Mononuclear cell (primary cell): ENCODE results near the gene CCM2. TPM values are rescaled to one million over a fixed set of nuclear protein-coding genes. Genes with fewer than 3 reads are reported as not detected.

Source experiments
- H3K27me3 ChIP-seq: 2 replicates; pipeline ENCODE4 v1.6.0; 2011; ENCODE audit warnings: low read length, control low read depth; ENCODE audit not compliant: insufficient read depth
- H3K4me1 ChIP-seq: 2 replicates; pipeline ENCODE4 v1.5.1; 2011; ENCODE audit warnings: mild to moderate bottlenecking, low read length, control low read depth; ENCODE audit not compliant: insufficient read depth
- H3K4me3 ChIP-seq: 2 replicates; pipeline ENCODE4 v1.5.1; 2011; ENCODE audit warnings: mild to moderate bottlenecking, low read length, moderate library complexity
- H3K9me3 ChIP-seq: 2 replicates; pipeline ENCODE4 v1.5.1; 2011; ENCODE audit warnings: low read depth, mild to moderate bottlenecking, control low read depth, low read length
- total RNA-seq: library from RNA; depleted of rRNA; stranded (reverse); fragments of >200 nt; gene quantifications from one replicate; pipeline ENCODE4 v1.2.3, GENCODE V29; 2012

The CCM2 gene
- total RNA-seq, 1 donor, result 35.7 TPM

DNA sequence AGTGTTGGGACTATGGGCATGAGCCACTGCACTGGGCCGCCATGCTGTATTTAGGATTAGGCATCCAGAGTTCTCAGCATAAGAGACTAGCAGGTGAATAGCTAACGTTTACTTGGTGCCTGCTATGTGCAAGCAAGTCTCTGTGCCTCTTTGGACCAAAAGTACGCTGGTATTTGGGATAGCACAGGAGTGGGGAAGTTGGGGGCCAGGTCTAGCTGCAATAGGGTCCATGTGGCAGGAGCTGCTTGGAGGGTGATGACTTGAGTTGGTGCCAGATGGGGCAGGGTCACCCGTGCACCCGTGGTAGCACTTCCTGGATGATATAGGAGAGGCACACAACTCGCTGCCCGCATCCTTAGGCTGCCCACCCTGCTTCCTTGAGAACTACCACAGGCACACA is 66.4 kb downstream of the CCM2 start:
- Histone ChIP-seq H3K4me3 (no peak overlapping the region), H3K9me3 (no peaks in the 10 kb centered on the region)

DNA sequence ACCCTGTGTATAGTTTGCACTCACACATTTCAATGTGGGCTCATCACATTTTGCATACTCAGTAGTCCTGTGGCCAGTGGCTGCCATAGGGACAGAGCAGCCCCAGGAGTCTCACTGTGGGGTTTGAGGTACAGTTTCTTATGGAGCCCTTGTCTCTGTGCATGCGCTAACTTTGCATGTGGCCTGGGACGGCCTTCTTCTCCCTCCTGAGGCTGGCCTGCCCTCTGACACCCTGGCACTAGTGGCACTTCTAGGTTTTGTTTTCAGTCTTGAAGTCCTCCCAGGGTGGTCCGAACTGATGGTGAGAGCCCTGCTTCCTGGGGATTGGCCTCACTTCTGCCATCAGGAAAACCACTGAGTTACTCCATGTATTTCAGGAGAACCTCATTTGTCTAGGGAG is 67.6 kb downstream of the CCM2 start:
- peaks cover 38% of the 10 kb centered on the region for H3K4me1 ChIP-seq
- no peak overlapping the region for H3K4me3 ChIP-seq
- no peaks in the 10 kb centered on the region for H3K9me3 ChIP-seq
- H3K27me3 ChIP-seq, result no peaks in the 10 kb centered on the region

More for the DNA sequence above, 66.4 kb downstream of the CCM2 start:
- H3K4me1 ChIP-seq, result peaks cover 36% of the 10 kb centered on the region
- H3K27me3 ChIP-seq, result no peaks in the 10 kb centered on the region

DNA sequence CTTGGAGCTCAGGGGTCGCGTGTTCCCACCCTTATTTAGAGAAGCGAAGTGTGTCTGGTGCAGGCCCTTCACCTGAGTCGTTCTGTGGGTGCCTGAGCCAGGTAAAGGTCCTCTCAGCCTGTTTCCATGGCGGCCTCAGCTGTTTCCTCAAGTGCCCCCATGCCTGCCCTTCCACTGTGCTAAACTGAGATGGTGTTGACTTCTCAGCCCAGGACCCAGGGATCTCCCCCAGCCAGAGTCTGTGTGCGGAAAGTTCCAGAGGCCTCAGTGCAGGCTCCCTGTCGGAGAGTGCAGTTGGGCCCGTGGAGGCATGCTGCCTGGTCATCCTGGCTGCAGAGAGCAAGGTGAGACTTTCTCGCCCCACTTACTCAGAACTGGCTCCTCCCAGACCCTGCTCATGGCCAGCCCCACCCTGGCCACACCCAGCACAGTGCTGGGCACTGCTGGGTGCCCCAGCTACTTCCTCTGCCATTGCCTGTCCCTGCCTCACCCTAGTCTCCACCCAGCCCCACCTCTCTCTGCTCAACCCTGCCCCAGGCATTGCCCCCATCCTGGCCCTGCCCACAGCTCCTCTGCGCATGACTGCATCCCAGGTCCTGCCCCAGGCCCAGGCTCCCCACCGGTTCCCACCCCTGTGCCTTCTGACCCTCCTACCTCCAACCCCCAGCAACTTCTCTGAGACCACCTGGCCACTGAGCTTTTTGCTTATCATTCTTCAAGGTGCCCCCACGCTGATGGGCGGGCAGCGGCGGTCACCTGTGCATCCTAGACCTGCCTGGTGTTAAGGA is 68.4 kb downstream of the CCM2 start:
- Histone ChIP-seq H3K4me3 (no peak overlapping the region), H3K9me3 (no peaks in the 10 kb centered on the region), H3K27me3 (no peaks in the 10 kb centered on the region), H3K4me1 (peaks cover 39% of the 10 kb centered on the region)

DNA sequence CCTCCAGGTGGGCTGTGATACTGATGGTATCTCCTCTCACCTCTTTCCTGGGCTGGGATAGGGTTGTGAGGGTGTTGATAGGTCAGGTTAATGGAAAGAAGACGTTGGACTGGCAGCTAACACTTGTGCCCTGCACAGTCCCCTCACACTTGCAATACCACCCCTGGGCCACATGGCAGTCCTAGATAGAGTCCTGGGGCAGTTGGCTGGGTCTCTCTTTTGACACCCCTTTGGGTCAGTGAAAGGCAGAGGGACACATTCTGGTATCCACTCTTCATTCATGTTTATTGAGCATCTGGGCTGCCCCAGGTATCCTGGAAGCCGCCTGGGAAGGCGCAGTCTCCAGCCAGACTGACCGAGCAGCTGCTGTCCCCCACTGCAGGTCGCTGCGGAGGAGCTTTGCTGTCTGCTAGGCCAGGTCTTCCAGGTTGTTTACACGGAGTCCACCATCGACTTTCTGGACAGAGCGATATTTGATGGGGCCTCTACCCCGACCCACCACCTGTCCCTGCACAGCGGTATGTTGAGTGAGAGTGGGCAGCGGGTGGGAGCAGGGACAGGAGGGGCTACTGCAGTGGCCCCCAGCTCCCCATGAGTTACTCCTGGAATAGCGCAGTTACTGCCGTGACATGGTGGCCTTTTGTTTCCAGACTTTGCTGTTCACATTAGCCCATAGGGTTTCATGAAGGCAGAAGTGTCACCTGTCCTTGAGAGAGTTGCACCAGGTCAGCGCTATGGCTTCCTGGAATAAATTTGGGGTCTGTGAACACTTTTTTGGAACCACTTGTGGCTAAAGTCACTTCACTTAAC is 69.6 kb downstream of the CCM2 start:
- no peaks in the 10 kb centered on the region for H3K27me3 ChIP-seq
- H3K4me3 ChIP-seq, result no peak overlapping the region
- H3K4me1 ChIP-seq, result peaks cover 33% of the 10 kb centered on the region
- H3K9me3 ChIP-seq, result no peaks in the 10 kb centered on the region

DNA sequence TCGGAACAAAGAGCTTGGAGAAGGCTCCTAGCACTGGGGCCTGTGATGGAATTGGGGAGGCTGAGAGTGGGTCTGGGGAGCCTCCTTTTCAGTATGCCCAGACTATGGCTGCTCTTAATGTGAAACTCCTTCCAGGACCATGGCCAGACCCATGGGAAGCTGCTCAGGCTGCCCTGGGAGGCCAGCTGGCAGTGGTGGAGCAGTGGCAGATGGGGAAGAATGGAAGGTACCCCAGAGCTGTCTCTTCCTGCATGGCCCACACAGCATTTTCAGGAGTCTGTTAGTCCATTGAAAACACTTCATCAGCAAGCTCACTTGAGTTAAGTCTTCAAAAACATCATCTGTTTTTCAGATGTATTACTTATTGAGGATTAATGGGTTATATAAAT is 70.2 kb downstream of the CCM2 start:
- H3K4me3 ChIP-seq, result no peak overlapping the region
- H3K27me3 ChIP-seq, result no peaks in the 10 kb centered on the region
- peaks cover 33% of the 10 kb centered on the region for H3K4me1 ChIP-seq
- H3K9me3 ChIP-seq, result no peaks in the 10 kb centered on the region

DNA sequence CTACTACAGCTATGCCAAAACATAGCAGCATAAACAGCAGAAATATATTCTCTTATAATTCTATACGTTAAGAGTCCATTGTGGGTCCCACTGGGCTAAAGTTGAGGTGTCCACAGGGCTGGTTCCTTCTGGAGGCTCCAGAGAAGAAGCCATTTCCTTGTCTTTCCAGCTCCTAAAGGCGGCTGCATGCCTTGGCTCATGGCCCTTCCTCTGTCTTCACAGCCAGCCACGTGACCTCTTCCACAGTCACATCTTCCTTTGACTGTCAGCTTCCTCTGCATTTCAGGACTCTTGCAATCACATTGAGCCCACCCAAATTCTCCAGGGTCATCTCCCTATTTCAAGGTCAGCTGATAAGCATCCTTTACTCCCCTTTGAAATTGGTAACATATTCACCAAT is 71.5 kb downstream of the CCM2 start:
- peaks cover 33% of the 10 kb centered on the region for H3K4me1 ChIP-seq
- no peak overlapping the region for H3K4me3 ChIP-seq
- no peaks in the 10 kb centered on the region for H3K27me3 ChIP-seq
- no peaks in the 10 kb centered on the region for H3K9me3 ChIP-seq

DNA sequence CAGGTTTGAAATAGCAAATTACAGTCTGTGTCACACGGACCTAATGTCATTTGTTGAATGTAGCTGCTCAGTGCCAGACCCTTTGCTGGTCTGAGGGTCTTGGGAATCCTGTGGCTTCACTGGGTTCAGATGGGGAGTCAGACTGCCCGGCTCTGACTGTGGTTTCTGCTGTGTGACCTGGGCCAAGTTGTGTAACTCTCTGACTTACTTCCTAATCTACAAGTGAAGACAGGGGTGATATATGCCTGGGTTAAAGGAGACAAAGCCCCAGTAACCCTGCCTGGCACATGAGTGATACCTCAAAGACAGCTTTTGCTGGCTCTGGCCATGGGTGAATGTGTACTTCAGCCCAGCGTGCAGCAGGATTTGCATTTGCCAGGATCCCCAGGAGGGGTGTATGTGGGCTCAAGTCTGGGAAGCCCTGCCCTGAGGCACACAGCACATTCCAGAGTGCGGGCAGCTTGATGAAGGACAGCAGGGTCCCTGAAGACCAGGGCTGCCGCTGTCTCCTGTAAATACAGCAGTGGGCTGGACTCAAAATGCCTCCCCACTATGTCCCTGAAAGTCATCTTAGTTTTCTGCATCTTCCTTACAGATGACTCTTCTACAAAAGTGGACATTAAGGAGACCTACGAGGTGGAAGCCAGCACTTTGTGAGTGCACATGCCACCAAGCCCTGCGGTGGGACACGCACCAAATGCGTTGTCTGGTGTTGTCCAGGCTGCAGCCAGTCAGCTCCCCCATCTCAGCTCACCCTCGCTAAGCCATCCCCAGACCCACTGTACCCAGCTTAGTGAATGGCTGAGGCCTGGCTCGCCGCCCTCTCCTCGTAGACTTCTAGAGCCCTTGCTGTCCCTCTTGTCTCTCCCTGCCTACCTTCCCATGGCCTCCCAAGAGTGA is 72.4 kb downstream of the CCM2 start:
- Histone ChIP-seq H3K9me3 (no peaks in the 10 kb centered on the region), H3K4me1 (peaks cover 33% of the 10 kb centered on the region), H3K4me3 (no peak overlapping the region), H3K27me3 (no peaks in the 10 kb centered on the region)

DNA sequence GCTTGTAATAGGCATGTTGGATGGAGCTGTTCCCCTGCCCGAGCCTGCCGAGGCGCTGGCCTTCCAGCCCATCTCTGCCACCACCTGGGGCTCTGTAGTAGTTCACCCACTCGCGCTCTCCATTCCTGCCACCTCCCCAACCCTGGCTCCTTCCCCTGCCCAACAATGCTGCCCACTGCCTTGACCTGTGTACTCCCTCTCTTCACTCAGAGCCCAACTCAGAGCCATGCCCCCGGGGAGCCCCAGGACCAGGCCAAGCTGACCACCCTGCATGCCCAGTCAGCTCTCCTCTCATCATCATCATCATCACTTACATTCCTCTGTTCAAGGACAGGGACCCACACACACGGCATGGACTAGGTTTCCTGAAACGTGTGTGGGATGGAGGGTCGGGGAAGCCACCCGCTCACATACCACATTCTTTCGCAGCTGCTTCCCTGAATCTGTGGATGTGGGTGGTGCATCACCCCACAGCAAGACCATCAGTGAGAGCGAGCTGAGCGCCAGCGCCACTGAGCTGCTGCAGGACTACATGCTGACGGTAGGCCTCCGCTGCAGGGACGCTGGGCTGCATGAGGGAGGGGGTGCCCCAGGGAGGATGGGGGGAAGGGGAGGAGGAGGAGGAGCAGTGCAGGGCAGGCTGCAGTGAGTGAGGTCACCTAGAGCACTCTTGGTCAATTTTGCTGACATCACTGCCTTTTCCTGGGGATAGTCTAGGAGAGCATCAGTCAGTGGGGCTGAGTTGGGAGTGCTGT is 73.2 kb downstream of the CCM2 start:
- Histone ChIP-seq H3K9me3 (no peaks in the 10 kb centered on the region), H3K27me3 (no peaks in the 10 kb centered on the region), H3K4me3 (no peak overlapping the region), H3K4me1 (peaks cover 25% of the 10 kb centered on the region)

DNA sequence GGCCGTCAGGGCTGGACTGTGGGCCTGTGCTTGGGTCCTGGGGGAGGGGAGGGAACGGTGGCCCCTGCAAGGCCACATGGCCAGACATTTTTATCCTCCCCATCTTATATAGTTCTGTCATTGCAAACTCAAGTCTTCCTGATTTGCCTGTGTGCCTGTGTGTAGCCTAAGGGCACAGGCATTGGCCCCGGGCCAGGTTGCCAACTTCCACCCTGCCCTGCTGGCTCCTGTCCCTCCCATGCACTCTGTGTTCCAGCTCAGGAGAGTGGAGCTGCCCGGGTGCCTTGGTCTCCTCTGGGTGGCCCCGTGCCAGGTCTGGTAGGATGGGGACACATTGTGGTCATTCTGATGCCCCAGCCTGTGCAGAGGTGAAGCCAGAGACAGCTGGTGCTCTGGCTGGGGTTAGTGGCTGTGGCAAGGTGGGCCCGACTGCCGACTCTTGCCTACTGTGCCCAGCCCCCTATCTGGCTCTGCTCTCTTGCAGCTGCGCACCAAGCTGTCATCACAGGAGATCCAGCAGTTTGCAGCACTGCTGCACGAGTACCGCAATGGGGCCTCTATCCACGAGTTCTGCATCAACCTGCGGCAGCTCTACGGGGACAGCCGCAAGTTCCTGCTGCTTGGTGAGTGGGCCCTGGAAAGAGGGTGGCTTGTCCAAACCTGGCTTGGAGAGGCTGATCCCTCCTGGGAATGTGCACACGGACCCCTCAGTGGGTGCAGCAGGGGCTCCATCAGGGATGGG is 74.0 kb downstream of the CCM2 start:
- H3K9me3 ChIP-seq, result no peaks in the 10 kb centered on the region
- no peaks in the 10 kb centered on the region for H3K27me3 ChIP-seq
- no peak overlapping the region for H3K4me3 ChIP-seq
- H3K4me1 ChIP-seq, result peaks cover 20% of the 10 kb centered on the region

DNA sequence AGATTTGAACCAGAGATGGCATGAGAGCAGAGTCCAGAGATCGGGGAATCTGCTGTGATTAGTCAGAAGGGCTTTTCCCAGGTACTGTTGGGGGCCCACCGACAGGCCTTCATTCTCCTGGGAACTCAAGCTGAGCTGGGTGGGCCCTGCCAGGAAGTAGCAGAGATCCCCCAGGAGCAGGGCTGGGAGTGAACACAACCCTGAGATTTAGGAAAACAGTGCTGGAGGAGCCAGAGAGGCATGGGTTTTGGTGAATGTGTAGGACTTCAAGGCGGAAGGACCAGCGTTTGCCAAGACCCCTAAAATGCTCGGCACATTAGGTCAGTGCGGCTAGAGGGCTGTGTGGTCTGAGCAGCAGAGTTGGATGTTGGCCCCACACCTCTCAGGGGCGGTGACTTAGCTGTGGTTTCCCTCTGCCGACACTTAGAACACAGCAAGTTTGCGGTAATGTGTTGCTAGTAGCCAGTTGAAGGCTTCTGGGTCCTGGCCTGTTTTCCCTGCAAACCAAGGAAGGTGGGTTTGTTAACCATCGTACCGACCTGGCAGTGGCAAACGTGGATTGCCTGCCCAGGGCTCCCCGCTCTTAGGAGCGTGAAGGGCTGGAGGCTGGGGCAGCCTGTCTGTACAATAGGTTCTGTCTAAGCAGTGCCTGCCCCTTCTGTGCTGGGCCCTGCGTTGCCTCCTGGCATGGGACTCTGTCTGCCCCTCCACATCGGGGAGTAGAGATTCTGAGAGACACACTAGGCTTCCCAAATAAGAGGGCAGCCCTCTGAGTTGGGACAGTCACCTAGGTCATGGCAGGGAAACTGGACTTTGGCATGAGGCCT is 74.7 kb downstream of the CCM2 start:
- no peaks in the 10 kb centered on the region for H3K9me3 ChIP-seq
- no peaks in the 10 kb centered on the region for H3K27me3 ChIP-seq
- peaks cover 20% of the 10 kb centered on the region for H3K4me1 ChIP-seq
- no peak overlapping the region for H3K4me3 ChIP-seq

DNA sequence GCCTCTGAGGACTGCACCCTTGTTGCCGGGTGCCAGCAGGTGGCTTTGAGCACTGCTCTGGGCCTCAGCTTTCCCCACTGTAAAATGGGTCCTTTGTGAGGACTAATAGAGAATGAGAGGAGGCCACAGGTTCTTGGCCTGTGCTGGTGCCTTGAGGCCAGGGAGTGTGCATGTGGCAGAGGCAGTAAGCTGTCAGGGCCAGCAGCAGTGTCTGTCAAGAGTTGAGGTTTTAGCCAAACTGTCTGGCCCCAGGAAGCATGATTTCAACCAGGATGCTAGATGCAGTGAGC is 75.3 kb downstream of the CCM2 start:
- Histone ChIP-seq H3K9me3 (no peaks in the 10 kb centered on the region), H3K27me3 (no peaks in the 10 kb centered on the region), H3K4me3 (no peak overlapping the region), H3K4me1 (peaks cover 20% of the 10 kb centered on the region)

DNA sequence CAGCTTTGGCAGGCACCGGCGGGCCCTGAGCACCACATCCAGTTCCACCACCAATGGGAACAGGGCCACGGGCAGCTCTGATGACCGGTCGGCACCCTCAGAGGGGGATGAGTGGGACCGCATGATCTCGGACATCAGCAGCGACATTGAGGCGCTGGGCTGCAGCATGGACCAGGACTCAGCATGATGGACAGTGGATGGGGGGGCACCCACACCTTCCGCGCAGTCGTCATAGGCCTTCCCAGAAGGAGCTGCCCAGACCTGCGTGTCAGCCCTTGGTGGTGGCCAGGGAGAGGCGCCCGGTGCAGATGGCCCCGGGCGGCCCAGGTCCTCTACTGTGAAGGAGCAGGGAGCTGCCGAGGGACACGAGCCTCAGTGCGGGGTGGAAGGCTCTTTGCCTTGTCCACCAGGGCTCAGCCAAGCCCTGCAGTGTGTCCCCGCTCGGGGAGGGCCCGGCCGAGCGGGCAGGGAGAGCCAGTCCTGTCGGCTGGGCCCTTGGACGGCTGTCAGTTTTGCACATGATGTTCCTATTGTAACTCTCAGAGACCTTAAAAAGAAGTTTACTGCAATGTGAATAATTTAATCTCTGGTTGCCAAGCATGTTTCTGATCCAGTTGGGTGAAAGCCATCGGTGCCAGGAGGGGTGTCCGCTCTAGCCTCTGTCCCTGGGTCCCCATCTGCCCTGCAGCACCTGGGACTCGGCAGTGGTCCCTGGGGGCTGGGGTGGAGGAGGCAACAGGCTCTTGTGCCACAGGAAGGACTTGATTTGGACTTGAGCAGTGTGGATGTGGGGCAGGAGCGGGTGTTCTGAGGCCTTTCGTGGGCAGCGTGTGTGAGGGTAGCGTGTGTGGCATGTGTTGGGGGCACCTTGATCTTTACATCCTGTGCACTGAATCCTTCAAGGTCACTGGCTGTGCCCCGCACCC is 76.1 kb downstream of the CCM2 start:
- Histone ChIP-seq H3K9me3 (no peaks in the 10 kb centered on the region), H3K4me1 (peaks cover 19% of the 10 kb centered on the region), H3K27me3 (no peaks in the 10 kb centered on the region), H3K4me3 (no peak overlapping the region)

DNA sequence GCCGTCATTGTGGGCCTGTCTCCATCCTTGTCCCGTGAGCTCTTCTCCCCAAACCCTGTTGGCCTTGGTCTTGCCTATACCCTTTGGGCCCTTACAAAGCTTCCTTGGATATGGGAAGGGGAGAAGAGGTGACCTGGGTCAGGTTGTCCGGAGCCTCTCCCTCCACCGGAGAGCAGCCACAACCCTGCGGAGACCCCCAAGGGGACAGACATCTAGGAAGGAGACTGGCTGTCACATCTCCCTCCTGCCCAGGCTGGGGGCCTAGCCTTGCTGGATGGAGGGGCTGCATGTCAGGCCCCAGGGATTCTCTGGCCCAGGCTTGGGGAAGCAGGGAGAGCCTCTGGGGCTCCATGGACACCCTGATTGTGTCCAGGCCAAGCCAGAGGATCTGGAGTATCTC is 76.9 kb downstream of the CCM2 start:
- Histone ChIP-seq H3K4me3 (no peak overlapping the region), H3K27me3 (no peaks in the 10 kb centered on the region), H3K4me1 (peaks cover 11% of the 10 kb centered on the region), H3K9me3 (no peaks in the 10 kb centered on the region)
